Activated B cell treated with CpG ODN at 0.5 μM for 24 hours (primary cell): ENCODE results near the gene LDLRAD2. TPM values are rescaled to one million over a fixed set of nuclear protein-coding genes. Genes with fewer than 3 reads are reported as not detected.
"Not testable (repeated sequence)": the region's sequence is repeated elsewhere in the genome, so short reads cannot be mapped to it uniquely, and the experiment has no call there.

Experiments
- ATAC-seq: fragments of 200-7000 bp; cut with Tn5 transposase; one replicate; pipeline ENCODE4 v1.10.0; 2021; ENCODE audit warnings: low read depth, mild to moderate bottlenecking, moderate library complexity
- CTCF ChIA-PET: fragments of 350-600 bp; sonication (Branson Sonifier 250); formaldehyde crosslinking; loops from one replicate; lab custom pipeline; 2021; ENCODE audit warnings: antibody characterized with exemption; lab: Charles Lee
- POLR2A ChIA-PET: fragments of 350-600 bp; sonication (Branson Sonifier 250); formaldehyde crosslinking; loops from one replicate; lab custom pipeline; 2021; ENCODE audit warnings: antibody characterized with exemption; lab: Charles Lee
- DNase-seq: peaks from one replicate; pipeline ENCODE4 v3.0.0; 2022
- H3K27ac Mint-ChIP-seq: one replicate; pipeline ENCODE4 v1.8.0; 2020; ENCODE audit warnings: mixed read lengths
- H3K27me3 Mint-ChIP-seq: one replicate; pipeline ENCODE4 v1.8.0; 2021; ENCODE audit warnings: mixed read lengths
- H3K36me3 Mint-ChIP-seq: one replicate; pipeline ENCODE4 v1.8.0; 2021; ENCODE audit warnings: low read depth, mixed read lengths
- H3K4me1 Mint-ChIP-seq: one replicate; pipeline ENCODE4 v1.8.0; 2021; ENCODE audit warnings: mixed read lengths
- H3K4me3 Mint-ChIP-seq: one replicate; pipeline ENCODE4 v1.8.0; 2020; ENCODE audit warnings: mild to moderate bottlenecking, mixed read lengths
- H3K9me3 Mint-ChIP-seq: one replicate; pipeline ENCODE4 v1.8.0; 2020; ENCODE audit warnings: mixed read lengths
- intact Hi-C: fragments of 100-400 bp; cut with micrococcal nuclease; formaldehyde crosslinking; loops from one replicate; pipeline ENCODE4 v1.15.1; 2024
- total RNA-seq: library from RNA; stranded (reverse); gene quantifications from 2 replicates; pipeline ENCODE4 v1.2.3, GENCODE V29; 2022
- TF ChIP-seq, protein P1 (sequence below): fragments of 200-600 bp; IDR thresholded peaks from one replicate; pipeline ENCODE4 v1.8.0; 2022; ENCODE audit warnings: antibody characterized with exemption, mild to moderate bottlenecking

Gene LDLRAD2
- total RNA-seq, 1 donor from 2014 or later, result 0.67 TPM

DNA sequence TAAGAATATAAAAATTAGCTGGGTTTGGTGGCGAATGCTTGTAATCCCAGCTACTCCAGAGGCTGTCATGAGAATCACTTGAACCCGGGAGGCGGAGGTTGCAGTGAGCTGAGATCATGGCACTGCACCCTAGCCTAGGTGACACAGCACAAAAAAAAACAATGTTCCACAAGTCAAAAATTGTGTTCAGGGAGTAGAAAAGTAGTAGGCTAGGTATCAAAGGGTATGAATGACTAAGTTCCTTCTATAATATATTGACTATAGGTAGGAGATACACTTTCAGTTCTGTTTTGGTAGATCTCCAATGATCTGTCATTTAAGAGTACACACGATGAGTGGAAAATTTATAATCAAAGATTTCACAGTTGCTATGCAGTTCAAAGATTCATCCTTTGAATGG, 45.9 kb upstream of the LDLRAD2 start:
- H3K4me3 Mint-ChIP-seq, result no peak overlapping the region
- ATAC-seq (peak; percentile 22), DNase-seq (no peak)
- ChIA-PET POLR2A (interaction anchor here (7.0 kb wide), 1 partner anchor 16 kb away, joined by 96 read pairs; the partner anchor contains the start of gene USP48), CTCF (no interaction called here)
- H3K27me3 Mint-ChIP-seq, result no peaks in the 10 kb centered on the region
- H3K4me1 Mint-ChIP-seq, result peaks cover 68% of the 10 kb centered on the region
- peak overlapping the region; percentile 47 for H3K27ac Mint-ChIP-seq
- intact Hi-C loops, result no loop called here
- H3K36me3 Mint-ChIP-seq, result peaks cover 10% of the 10 kb centered on the region
- TF ChIP-seq, protein P1, sequence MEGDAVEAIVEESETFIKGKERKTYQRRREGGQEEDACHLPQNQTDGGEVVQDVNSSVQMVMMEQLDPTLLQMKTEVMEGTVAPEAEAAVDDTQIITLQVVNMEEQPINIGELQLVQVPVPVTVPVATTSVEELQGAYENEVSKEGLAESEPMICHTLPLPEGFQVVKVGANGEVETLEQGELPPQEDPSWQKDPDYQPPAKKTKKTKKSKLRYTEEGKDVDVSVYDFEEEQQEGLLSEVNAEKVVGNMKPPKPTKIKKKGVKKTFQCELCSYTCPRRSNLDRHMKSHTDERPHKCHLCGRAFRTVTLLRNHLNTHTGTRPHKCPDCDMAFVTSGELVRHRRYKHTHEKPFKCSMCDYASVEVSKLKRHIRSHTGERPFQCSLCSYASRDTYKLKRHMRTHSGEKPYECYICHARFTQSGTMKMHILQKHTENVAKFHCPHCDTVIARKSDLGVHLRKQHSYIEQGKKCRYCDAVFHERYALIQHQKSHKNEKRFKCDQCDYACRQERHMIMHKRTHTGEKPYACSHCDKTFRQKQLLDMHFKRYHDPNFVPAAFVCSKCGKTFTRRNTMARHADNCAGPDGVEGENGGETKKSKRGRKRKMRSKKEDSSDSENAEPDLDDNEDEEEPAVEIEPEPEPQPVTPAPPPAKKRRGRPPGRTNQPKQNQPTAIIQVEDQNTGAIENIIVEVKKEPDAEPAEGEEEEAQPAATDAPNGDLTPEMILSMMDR, result no peak
- no peaks in the 10 kb centered on the region for H3K9me3 Mint-ChIP-seq

DNA sequence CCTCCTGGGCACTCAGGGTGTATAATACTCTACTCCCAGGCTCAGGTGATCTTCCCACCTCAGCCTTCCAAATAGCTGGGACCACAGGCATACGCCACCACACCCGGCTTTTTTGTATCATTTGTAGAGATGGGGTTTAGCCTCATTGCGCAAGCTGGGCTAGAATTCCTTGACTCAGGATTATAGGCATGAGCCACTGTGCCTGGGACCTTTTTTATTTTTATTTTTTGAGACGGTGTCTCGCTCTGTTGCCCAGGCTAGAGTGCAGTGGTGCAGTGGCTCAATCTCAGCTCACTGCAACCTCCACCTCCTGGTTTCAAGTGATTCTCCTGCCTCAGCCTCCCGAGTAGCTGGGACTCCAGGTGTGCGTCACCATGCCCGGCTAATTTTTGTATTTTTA, 45.0 kb upstream of the LDLRAD2 start:
- DNase-seq, ATAC-seq, H3K4me3 Mint-ChIP-seq, POLR2A ChIA-PET, H3K36me3 Mint-ChIP-seq, H3K9me3 Mint-ChIP-seq, intact Hi-C loops, CTCF ChIA-PET, H3K27me3 Mint-ChIP-seq, H3K27ac Mint-ChIP-seq: not testable (repeated sequence)
- peaks cover 61% of the 10 kb centered on the region for H3K4me1 Mint-ChIP-seq

DNA sequence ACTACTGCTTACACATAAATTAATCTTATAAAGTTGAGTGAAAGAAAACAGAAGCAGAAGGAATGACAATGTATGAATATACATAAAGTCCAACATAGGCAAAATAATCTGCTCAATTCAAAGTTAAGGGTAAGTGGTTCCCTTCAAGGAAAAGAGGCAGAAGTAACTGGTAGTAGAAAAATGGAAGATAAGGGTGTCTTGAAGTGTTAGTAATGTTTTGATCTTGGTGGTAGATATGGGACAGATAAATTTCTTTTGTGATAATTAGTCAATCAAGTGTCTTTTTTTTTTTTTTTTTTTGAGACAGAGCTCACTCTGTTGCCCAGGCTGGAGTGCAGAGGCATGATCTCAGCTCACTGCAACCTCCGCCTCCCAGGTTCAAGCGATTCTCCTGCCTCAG, 41.9 kb upstream of the LDLRAD2 start:
- Mint-ChIP-seq H3K36me3 (peaks cover 7% of the 10 kb centered on the region), H3K9me3 (no peaks in the 10 kb centered on the region), H3K27ac (no peak overlapping the region), H3K4me1 (peaks cover 51% of the 10 kb centered on the region), H3K4me3 (no peak overlapping the region), H3K27me3 (no peaks in the 10 kb centered on the region)
- ChIA-PET CTCF (no interaction called here), POLR2A (interaction anchor here (0.6 kb wide), 2 partner anchors 42 to 384 kb away, joined by 3 to 5 read pairs; no protein-coding TSS in a partner anchor)
- TF ChIP-seq, protein P1, result no peak
- DNase-seq (no peak), ATAC-seq (no peak)
- intact Hi-C loops, result no loop called here

DNA sequence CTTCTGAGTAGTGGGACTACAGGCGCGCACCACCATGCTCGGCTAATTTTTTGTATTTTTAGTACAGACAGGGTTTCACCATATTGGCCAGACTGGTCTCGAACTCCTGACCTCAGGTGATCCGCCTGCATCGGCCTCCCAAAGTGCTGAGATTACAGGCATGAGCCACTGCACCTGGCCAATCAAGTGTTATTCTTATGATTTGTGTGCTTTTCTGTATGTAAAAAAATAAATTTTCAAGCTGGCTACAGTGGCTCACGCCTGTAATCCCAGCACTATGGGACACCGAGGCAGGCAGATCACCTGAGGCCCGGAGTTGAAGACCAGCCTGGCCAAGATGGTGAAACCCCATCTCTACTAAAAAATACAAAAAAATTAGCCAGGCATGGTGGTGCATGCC, 41.5 kb upstream of the LDLRAD2 start:
- CTCF ChIA-PET, H3K9me3 Mint-ChIP-seq, ATAC-seq, DNase-seq, H3K36me3 Mint-ChIP-seq, H3K27me3 Mint-ChIP-seq, intact Hi-C loops, H3K27ac Mint-ChIP-seq, H3K4me3 Mint-ChIP-seq: not testable (repeated sequence)
- peaks cover 51% of the 10 kb centered on the region for H3K4me1 Mint-ChIP-seq
- POLR2A ChIA-PET, result interaction anchor here (0.6 kb wide), 2 partner anchors 43 to 383 kb away, joined by 3 to 5 read pairs; no protein-coding TSS in a partner anchor

DNA sequence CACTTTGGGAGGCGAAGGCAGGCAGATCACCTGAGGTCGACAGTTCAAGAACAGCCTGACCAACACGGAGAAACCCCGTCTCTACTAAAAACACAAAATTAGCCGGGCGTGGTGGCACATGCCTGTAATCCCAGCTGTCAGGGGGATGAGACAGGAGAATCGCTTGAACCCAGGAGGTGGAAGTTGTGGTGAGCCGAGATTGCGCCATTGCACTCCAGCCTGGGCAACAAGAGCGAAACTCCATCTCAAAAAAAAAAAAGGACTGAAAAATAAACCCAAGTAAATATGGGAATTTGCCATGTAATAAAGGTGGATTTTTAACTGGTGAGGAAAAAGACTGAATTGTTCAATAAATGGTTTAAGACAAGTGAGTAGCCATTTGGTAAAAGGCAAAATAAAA, 40.4 kb upstream of the LDLRAD2 start:
- POLR2A ChIA-PET, CTCF ChIA-PET: not testable (repeated sequence)

DNA sequence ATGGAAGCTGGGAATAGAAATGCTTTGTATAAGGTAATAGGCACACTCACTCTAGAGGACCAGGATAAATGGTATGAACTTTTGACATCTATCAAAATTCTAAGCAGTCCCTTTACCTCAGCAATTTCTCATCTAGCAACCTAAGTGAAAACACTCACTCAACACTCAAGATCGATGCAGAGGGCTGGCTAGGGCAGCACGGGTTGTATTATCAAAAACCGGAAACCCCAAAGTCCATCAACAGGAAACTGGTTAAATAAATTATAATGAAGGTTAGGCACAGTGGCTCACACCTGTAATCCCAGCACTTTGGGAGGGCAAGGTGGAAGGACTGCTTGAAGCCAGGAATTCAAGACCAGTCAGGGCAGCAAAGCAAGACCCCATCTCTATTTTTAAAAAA, 38.5 kb upstream of the LDLRAD2 start:
- peaks cover 54% of the 10 kb centered on the region for H3K4me1 Mint-ChIP-seq
- TF ChIP-seq, protein P1, result no peak
- ChIA-PET POLR2A (interaction anchor here (0.6 to 2.6 kb wide), 4 partner anchors 8 to 342 kb away, joined by 3 to 18 read pairs (median 4); partner anchors contain the start of gene USP48), CTCF (no interaction called here)
- H3K4me3 Mint-ChIP-seq, result peak overlapping the region; percentile 28
- DNase-seq, result no peak
- ATAC-seq, result peak; percentile 69
- no peaks in the 10 kb centered on the region for H3K27me3 Mint-ChIP-seq
- peaks cover 2% of the 10 kb centered on the region for H3K9me3 Mint-ChIP-seq
- intact Hi-C loops, result no loop called here
- peaks cover 14% of the 10 kb centered on the region for H3K36me3 Mint-ChIP-seq
- H3K27ac Mint-ChIP-seq, result peak overlapping the region; percentile 43

More for the DNA sequence above, 40.4 kb upstream of the LDLRAD2 start:
- H3K4me3 Mint-ChIP-seq, H3K9me3 Mint-ChIP-seq, intact Hi-C loops, ATAC-seq, DNase-seq, H3K27ac Mint-ChIP-seq, H3K27me3 Mint-ChIP-seq: not testable (repeated sequence)
- Mint-ChIP-seq H3K36me3 (peaks cover 14% of the 10 kb centered on the region), H3K4me1 (peaks cover 49% of the 10 kb centered on the region)
